Measurements from ENCODE around the gene SHISA9. TPM values are rescaled to one million over a fixed set of nuclear protein-coding genes. Genes with fewer than 3 reads are reported as not detected.

Gene SHISA9
- total RNA-seq, 1 donor from 2014 or later = not detected

DNA sequence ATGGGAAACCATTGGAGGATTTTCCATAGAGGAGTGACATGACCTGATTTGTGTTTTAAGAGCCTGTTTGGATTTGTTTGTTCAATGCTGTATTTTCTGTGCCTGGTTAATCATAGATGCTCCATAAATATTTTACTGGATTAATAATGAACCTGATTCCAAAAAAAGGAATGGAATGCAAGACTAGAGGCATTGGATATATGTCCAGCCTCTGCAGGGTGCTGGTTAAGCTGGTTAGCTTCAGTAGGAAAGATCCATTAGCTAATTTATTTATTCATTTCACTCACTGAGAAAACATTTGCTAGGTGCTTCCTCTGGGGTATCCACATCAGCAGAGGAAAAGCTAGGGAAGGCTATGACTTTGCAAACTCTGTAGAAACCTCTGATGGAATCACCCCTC is 57.7 kb downstream of the SHISA9 start:
- no peaks in the 10 kb centered on the region for H3K36me3 ChIP-seq
- no peak for ATAC-seq

DNA sequence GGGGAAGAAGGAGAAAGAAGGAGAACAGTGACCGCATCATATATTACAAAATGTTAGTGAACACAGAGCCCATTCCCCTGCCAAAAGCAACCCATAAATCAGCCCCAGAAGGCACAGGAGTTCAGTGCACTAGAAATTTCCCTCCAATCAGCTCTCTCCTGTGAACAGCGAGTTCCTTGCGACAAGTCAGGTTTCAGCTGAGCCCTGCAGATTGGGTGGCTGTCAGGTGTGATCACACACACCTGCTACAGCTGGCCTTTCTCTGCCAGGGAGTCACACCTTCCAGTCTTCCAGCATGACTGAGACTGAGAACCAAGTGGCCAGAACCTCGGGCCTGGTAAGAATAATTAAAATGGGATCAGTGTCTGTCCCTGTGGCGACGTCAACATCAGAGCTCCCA is 60.2 kb downstream of the SHISA9 start:
- Histone ChIP-seq H3K36me3 (no peaks in the 10 kb centered on the region), H3K27me3 (no peaks in the 10 kb centered on the region), H3K9me3 (no peaks in the 10 kb centered on the region), H3K4me3 (no peak overlapping the region), H3K4me1 (no peaks in the 10 kb centered on the region), H3K27ac (no peak overlapping the region)
- no peak for ATAC-seq
- TF ChIP-seq, protein P1, sequence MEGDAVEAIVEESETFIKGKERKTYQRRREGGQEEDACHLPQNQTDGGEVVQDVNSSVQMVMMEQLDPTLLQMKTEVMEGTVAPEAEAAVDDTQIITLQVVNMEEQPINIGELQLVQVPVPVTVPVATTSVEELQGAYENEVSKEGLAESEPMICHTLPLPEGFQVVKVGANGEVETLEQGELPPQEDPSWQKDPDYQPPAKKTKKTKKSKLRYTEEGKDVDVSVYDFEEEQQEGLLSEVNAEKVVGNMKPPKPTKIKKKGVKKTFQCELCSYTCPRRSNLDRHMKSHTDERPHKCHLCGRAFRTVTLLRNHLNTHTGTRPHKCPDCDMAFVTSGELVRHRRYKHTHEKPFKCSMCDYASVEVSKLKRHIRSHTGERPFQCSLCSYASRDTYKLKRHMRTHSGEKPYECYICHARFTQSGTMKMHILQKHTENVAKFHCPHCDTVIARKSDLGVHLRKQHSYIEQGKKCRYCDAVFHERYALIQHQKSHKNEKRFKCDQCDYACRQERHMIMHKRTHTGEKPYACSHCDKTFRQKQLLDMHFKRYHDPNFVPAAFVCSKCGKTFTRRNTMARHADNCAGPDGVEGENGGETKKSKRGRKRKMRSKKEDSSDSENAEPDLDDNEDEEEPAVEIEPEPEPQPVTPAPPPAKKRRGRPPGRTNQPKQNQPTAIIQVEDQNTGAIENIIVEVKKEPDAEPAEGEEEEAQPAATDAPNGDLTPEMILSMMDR (IDR thresholded peaks at IDR 0.05) = no peak
- no peak for DNase-seq
- intact Hi-C loops (cut with DNase I) = no loop called here

More for the DNA sequence above, 57.7 kb downstream of the SHISA9 start:
- TF ChIP-seq, protein P1 (IDR thresholded peaks at IDR 0.05) = no peak
- Histone ChIP-seq H3K4me3 (no peak overlapping the region), H3K27ac (no peak overlapping the region), H3K4me1 (no peaks in the 10 kb centered on the region), H3K9me3 (no peaks in the 10 kb centered on the region), H3K27me3 (no peaks in the 10 kb centered on the region)
- intact Hi-C loops (cut with DNase I) = no loop called here
- no peak for DNase-seq

DNA sequence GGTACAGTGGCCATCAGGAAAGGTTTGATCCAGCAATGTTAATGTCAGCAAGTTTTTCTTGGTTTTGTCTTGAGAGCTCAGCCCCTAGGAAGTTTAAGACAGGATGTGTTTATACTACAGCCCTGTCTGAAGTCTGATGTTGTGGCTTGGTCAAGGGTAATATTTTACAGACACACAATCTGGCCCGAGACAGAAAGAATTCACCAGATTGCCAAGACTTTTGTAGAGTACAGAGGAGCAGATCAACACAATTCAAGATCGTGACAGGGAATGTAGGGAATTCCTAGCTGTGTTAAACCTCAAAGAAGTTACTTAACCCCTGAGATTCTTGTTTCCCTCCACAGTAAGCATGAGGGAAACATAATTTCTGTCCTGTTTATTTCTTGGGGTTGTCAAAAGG is 63.1 kb downstream of the SHISA9 start:
- Histone ChIP-seq H3K27ac (no peak overlapping the region), H3K4me1 (no peaks in the 10 kb centered on the region), H3K27me3 (no peaks in the 10 kb centered on the region), H3K9me3 (no peaks in the 10 kb centered on the region), H3K4me3 (no peak overlapping the region), H3K36me3 (no peaks in the 10 kb centered on the region)
- intact Hi-C loops (cut with DNase I) = no loop called here
- ATAC-seq = no peak
- no peak for DNase-seq
- TF ChIP-seq, protein P1 (IDR thresholded peaks at IDR 0.05) = no peak

DNA sequence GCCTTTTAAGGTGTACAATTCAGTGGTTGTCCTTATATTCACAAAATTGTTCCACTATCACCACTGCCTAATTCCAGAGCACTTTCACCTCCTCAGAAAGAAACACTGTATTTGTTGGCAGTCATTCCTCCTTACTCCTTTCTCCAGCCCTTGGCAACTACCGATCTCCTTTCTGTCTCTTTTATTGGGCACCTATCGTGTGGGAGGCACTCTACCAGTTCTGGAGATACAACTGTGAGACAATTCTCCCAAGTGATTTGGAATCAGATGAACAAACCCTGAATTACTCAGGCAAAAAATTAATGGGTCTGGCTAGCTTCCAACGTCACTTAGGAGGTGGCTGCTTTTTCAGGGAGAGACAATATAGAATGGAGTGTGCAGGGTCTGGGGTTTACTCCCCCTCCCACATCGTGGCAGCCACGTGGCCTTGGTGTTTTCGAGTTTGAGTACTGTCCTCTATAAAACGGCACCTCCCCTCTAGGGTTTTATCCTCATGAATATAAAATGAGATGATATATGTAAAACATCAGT is 63.9 kb downstream of the SHISA9 start:
- DNase-seq = no peak
- TF ChIP-seq, protein P1 (IDR thresholded peaks at IDR 0.05) = no peak
- intact Hi-C loops (cut with DNase I) = no loop called here

DNA sequence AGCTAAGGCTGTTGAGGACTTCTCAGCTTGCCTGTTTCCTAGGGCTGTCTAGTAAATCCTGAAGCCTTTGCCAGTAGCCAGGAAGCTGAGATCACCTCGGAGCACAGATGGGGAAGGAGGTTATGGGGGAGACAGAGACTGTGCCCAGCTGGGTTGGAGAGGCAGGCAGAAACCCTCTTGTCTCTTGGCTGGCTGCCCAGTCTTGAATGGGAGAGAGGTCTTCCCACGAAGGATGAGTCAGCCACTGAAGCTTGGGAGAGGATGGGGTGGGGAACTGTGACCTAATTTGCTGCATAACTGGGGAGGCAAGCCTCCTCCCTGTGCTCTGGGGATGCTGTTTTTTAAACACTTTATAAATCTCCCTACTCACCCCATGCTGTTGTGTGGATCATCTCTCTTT is 69.8 kb downstream of the SHISA9 start:
- ATAC-seq = no peak
- Histone ChIP-seq H3K4me3 (no peak overlapping the region), H3K27ac (no peak overlapping the region), H3K36me3 (no peaks in the 10 kb centered on the region), H3K4me1 (no peaks in the 10 kb centered on the region), H3K27me3 (no peaks in the 10 kb centered on the region), H3K9me3 (no peaks in the 10 kb centered on the region)
- DNase-seq = no peak
- intact Hi-C loops (cut with DNase I) = no loop called here
- TF ChIP-seq, protein P1 (IDR thresholded peaks at IDR 0.05) = no peak

More for the DNA sequence above, 63.9 kb downstream of the SHISA9 start:
- Histone ChIP-seq H3K4me1 (no peaks in the 10 kb centered on the region), H3K27me3 (no peaks in the 10 kb centered on the region), H3K4me3 (no peak overlapping the region), H3K27ac (no peak overlapping the region), H3K36me3 (no peaks in the 10 kb centered on the region), H3K9me3 (no peaks in the 10 kb centered on the region)
- ATAC-seq = no peak

DNA sequence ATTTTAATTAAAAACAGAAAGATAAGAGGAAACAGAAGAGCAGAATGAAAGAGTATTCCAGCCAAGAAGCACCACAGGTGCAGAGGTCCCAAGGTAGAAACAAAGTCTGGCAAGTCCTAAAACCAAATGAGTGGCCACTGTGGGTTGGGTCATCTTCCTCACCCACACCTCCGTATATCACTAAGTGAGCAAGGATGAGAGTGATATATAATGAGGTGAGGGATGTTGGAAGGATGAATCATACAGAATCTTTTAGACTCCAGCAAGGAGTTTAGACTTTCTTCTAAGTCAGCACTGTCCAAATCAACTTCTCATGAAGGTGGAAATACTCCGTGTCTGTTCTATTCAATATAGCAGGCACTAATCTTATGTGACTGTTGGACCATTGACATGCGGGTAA is 70.8 kb downstream of the SHISA9 start:
- Histone ChIP-seq H3K9me3 (no peaks in the 10 kb centered on the region), H3K4me1 (no peaks in the 10 kb centered on the region), H3K27ac (no peak overlapping the region), H3K27me3 (no peaks in the 10 kb centered on the region), H3K36me3 (no peaks in the 10 kb centered on the region), H3K4me3 (no peak overlapping the region)
- intact Hi-C loops (cut with DNase I) = no loop called here
- no peak for ATAC-seq
- DNase-seq = no peak
- TF ChIP-seq, protein P1 (IDR thresholded peaks at IDR 0.05) = no peak

Data from upper lobe of right lung (tissue), 1 donor.